CD14-positive monocyte (primary cell): ENCODE data around the gene BCOR. TPM values are rescaled to one million over a fixed set of nuclear protein-coding genes. Genes with fewer than 3 reads are reported as not detected.

ENCODE experiments used
- DNase-seq, 3 donors: peaks; one replicate each; pipeline ENCODE4 v3.0.0-alpha.2; 2011 to 2022
- H2AFZ ChIP-seq: 2 replicates; pipeline ENCODE4 v1.6.0; 2012; ENCODE audit warnings: mild to moderate bottlenecking, low read depth, low read length, inconsistent platforms; ENCODE audit not compliant: insufficient read depth, poor library complexity, severe bottlenecking
- H3K27ac ChIP-seq, 2 donors: 1 replicate in 1 of 2; 2 replicates in 1 of 2; pipeline ENCODE4 v1.5.1; 2012 to 2013; ENCODE audit warnings: low read length in 2 of 2, control low read depth in 1 of 2, inconsistent platforms in 1 of 2, low read depth in 1 of 2, mild to moderate bottlenecking in 1 of 2
- H3K27me3 ChIP-seq, 2 donors: one replicate each; pipeline versions ENCODE4 v1.6.0 to v1.6.1; 2011 to 2013; ENCODE audit warnings: low read length in 2 of 2; ENCODE audit not compliant: control insufficient read depth in 2 of 2, insufficient read depth in 2 of 2
- H3K36me3 ChIP-seq, 2 donors: replicated peaks in 1 of 2; 1 replicate in 1 of 2; 2 replicates in 1 of 2; pipeline versions ENCODE4 v1.5.1 to v1.6.1; 2012 to 2013; ENCODE audit warnings: low read length in 2 of 2, control low read depth in 1 of 2, inconsistent platforms in 1 of 2, mild to moderate bottlenecking in 1 of 2; ENCODE audit not compliant: insufficient read depth in 2 of 2, control insufficient read depth in 1 of 2
- H3K4me1 ChIP-seq, 2 donors: 1 replicate in 1 of 2; 2 replicates in 1 of 2; pipeline versions ENCODE4 v1.5.1 to v1.6.1; 2012 to 2013; ENCODE audit warnings: low read length in 2 of 2, control low read depth in 1 of 2, inconsistent platforms in 1 of 2, mild to moderate bottlenecking in 1 of 2, moderate library complexity in 1 of 2; ENCODE audit not compliant: insufficient read depth in 2 of 2, control insufficient read depth in 1 of 2
- H3K4me2 ChIP-seq: replicated peaks from 2 replicates; pipeline ENCODE3; 2012; ENCODE audit warnings: low read length, moderate library complexity, mild to moderate bottlenecking; ENCODE audit not compliant: poor library complexity, severe bottlenecking; ENCODE audit errors: extremely low read depth
- H3K4me3 ChIP-seq, 3 experiments: fragments of 200-600 bp in 1 of 3; sonication (generic) in 1 of 3; replicated peaks in 1 of 3; 1 replicate in 2 of 3; 2 replicates in 1 of 3; pipeline ENCODE4 v1.5.1; 2011 to 2013; ENCODE audit warnings: low read length in 3 of 3, mild to moderate bottlenecking in 3 of 3, control low read depth in 2 of 3, low read depth in 2 of 3, inconsistent platforms in 1 of 3, moderate library complexity in 1 of 3
- H3K79me2 ChIP-seq: 2 replicates; pipeline ENCODE4 v1.6.0; 2012; ENCODE audit warnings: mild to moderate bottlenecking, control low read depth, inconsistent platforms, low read length, moderate library complexity; ENCODE audit not compliant: insufficient read depth
- H3K9ac ChIP-seq: 2 replicates; pipeline ENCODE4 v1.6.0; 2017; ENCODE audit warnings: low read length, mild to moderate bottlenecking; ENCODE audit not compliant: insufficient read depth, poor library complexity, severe bottlenecking
- H3K9me3 ChIP-seq, 2 donors: replicated peaks in 1 of 2; 1 replicate in 1 of 2; 2 replicates in 1 of 2; pipeline versions ENCODE4 v1.5.1 to v1.6.1; 2012 to 2013; ENCODE audit warnings: low read length in 2 of 2, control low read depth in 1 of 2; ENCODE audit not compliant: control insufficient read depth in 1 of 2, insufficient read depth in 1 of 2
- H4K20me1 ChIP-seq: 2 replicates; pipeline ENCODE4 v1.6.0; 2012; ENCODE audit warnings: mild to moderate bottlenecking, low read length, control low read depth, moderate library complexity; ENCODE audit not compliant: insufficient read depth
- H3K27ac Mint-ChIP-seq, 7 donors: one replicate each; pipeline ENCODE4 v1.8.0; 2020; ENCODE audit warnings: mild to moderate bottlenecking in 7 of 7, mixed read lengths in 7 of 7, moderate library complexity in 6 of 7, inconsistent platforms in 2 of 7
- H3K27me3 Mint-ChIP-seq, 3 donors: one replicate each; pipeline ENCODE4 v1.8.0; 2021 to 2022; ENCODE audit warnings: low read depth in 3 of 3, mild to moderate bottlenecking in 3 of 3, mixed read lengths in 3 of 3, moderate library complexity in 3 of 3, inconsistent platforms in 1 of 3
- H3K36me3 Mint-ChIP-seq, 2 donors: one replicate each; pipeline ENCODE4 v1.8.0; 2020; ENCODE audit warnings: mixed read lengths in 2 of 2, inconsistent platforms in 1 of 2, mild to moderate bottlenecking in 1 of 2
- H3K4me1 Mint-ChIP-seq: one replicate; pipeline ENCODE4 v1.8.0; 2020; ENCODE audit warnings: mild to moderate bottlenecking, mixed read lengths
- H3K4me3 Mint-ChIP-seq, 2 donors: one replicate each; pipeline ENCODE4 v1.8.0; 2020; ENCODE audit warnings: mild to moderate bottlenecking in 2 of 2, mixed read lengths in 2 of 2, moderate library complexity in 1 of 2
- H3K9me3 Mint-ChIP-seq, 7 donors: one replicate each; pipeline ENCODE4 v1.8.0; 2020 to 2022; ENCODE audit warnings: mixed read lengths in 7 of 7, mild to moderate bottlenecking in 6 of 7, moderate library complexity in 6 of 7, inconsistent platforms in 2 of 7
- WGBS: methylation state at CpG from one replicate; pipeline ENCODE4 v1.1.5; 2013; ENCODE audit warnings: missing lambda C conversion rate; ENCODE audit not compliant: insufficient coverage; 5-methylcytosine and 5-hydroxymethylcytosine counted together
- intact Hi-C, 2 donors: fragments of 100-400 bp; cut with micrococcal nuclease; formaldehyde crosslinking; loops; one replicate each; pipeline versions ENCODE4 v1.15.0 to v1.15.1; 2023
- polyA plus RNA-seq, 3 donors: library from polyadenylated mRNA; depleted of rRNA in 1 of 3; unstranded in 2 of 3; stranded (reverse) in 1 of 3; fragments of 300-500 nt in 2 of 3; fragments of >200 nt in 1 of 3; fragmentation: Illumina TruSeq in 2 of 3; gene quantifications; 1 replicate in 2 of 3; 2 replicates in 1 of 3; pipeline ENCODE4 v1.2.3, GENCODE V29; 2012 to 2021
- TF ChIP-seq, protein P1 (sequence below): fragments of 200-600 bp; IDR thresholded peaks from one replicate; pipeline ENCODE4 v1.8.0; 2022; ENCODE audit warnings: antibody characterized with exemption, mild to moderate bottlenecking

BCOR gene
- polyA plus RNA-seq, 3 donors: 1.1 to 8.2 (median 2.6) TPM

DNA sequence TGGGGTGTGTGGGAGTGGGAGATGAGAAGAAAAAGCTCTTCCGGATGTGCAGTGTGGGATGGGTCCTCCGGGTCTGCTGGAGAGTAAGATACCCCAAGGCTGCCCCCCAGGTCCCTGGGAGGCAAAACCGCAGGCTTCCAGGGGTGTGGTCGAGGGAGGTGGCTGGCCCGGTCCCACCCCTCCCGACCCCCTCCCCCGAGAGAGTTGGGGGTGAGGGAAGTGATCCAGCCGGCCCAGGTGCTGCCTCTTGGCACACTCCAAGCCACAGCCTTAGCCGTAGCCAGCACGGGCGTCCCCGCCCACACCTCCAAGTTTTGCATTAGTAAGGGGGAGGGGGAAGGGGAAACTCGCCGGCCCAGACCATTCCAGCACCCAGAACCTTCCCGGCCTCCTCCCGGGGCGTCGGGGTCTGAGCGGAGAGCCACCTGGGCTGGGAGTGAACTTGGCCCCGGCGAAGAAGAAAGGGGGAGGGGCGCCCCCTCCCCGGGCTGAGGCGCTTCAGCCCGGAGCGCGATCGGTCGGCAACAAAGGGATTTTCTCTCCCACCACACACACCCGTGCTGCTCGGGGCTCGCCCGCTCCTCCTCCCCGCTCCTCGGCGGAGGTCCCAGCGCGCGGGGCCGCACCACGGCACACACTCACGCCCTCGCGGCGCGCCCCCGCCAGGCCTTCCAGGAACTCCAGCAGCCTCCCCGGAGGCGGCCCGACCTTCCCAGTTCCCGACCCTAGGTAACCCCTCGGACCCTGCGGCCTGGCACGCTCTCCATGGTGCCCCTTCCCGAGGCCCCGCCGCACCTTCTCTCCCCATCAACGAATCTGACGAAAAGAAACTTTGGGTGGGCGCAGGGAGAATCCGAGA lies 14.4 kb downstream of the BCOR start:
- H3K9me3 Mint-ChIP-seq: peaks cover 0 to 12% (median 0%) of the 10 kb centered on the region in 7 donors
- Histone ChIP-seq H3K4me3 (peak overlapping the region; percentile 4 to 70 (median 44)), H2AFZ (no peak overlapping the region), H3K27me3 (peaks cover 5 to 7% of the 10 kb centered on the region in 2 donors), H3K27ac (no peak overlapping the region), H3K36me3 (peaks cover 0 to 3% of the 10 kb centered on the region in 2 donors), H3K9ac (peak overlapping the region; percentile 32), H4K20me1 (peaks cover 100% of the 10 kb centered on the region), H3K79me2 (peaks cover 95% of the 10 kb centered on the region), H3K4me1 (peaks cover 22 to 24% of the 10 kb centered on the region in 2 donors), H3K4me2 (peak overlapping the region; percentile 72), H3K9me3 (no peaks in the 10 kb centered on the region)
- no peak overlapping the region for H3K27ac Mint-ChIP-seq
- no peak for DNase-seq
- TF ChIP-seq, protein P1, sequence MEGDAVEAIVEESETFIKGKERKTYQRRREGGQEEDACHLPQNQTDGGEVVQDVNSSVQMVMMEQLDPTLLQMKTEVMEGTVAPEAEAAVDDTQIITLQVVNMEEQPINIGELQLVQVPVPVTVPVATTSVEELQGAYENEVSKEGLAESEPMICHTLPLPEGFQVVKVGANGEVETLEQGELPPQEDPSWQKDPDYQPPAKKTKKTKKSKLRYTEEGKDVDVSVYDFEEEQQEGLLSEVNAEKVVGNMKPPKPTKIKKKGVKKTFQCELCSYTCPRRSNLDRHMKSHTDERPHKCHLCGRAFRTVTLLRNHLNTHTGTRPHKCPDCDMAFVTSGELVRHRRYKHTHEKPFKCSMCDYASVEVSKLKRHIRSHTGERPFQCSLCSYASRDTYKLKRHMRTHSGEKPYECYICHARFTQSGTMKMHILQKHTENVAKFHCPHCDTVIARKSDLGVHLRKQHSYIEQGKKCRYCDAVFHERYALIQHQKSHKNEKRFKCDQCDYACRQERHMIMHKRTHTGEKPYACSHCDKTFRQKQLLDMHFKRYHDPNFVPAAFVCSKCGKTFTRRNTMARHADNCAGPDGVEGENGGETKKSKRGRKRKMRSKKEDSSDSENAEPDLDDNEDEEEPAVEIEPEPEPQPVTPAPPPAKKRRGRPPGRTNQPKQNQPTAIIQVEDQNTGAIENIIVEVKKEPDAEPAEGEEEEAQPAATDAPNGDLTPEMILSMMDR: no peak
- H3K4me3 Mint-ChIP-seq: peak overlapping the region; percentile 70 to 72
- intact Hi-C loops: loop anchor here in 1 of 2 donors (10.0 kb wide), 1 partner anchor 69 kb away; no protein-coding TSS in a partner anchor
- under 1% methylated on average over 20 of the region's 61 CpGs for WGBS
- H3K4me1 Mint-ChIP-seq: peaks cover 33% of the 10 kb centered on the region
- H3K27me3 Mint-ChIP-seq: peaks cover 5 to 65% (median 16%) of the 10 kb centered on the region in 3 donors
- peaks cover 8 to 10% of the 10 kb centered on the region in 2 donors for H3K36me3 Mint-ChIP-seq

DNA sequence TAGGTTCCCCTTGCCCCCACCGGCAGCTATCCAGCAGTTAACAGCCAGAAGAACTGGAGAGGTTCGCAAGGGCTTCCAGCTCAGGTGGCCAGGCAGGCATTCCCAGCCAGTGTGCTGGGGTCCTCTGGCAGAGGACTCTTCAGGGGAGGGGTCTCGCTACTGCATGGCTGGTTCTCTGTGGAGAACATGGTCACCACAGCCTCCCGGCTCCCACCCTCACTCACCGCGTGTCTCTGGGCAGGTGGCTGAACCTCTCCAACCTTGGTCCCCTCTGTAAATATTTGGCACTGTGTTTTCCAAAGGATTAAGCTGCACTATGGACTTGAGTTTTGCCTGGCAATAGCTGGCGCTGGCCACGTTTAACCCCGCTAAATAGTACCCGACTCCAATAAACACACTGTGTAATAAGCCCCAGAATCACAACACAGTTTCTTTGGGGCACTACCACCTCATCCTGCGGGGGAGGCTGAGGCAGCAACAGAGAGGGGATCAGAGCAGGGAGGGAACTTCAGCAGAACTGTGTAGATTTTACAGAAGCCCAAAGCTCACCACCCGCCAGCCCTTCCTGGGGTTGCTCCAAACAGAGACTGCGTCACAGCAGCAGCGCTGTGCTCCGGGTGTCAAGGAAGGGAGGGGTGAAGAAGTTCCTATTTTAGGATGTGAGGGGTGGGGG lies 15.2 kb downstream of the BCOR start:
- TF ChIP-seq, protein P1: no peak
- Mint-ChIP-seq H3K36me3 (peaks cover 14 to 15% of the 10 kb centered on the region in 2 donors), H3K27ac (peak overlapping the region in 1 of 7 donors; percentile 35), H3K9me3 (peaks cover 0 to 12% (median 0%) of the 10 kb centered on the region in 7 donors), H3K27me3 (peaks cover 5 to 59% (median 16%) of the 10 kb centered on the region in 3 donors), H3K4me1 (peaks cover 30% of the 10 kb centered on the region), H3K4me3 (peak overlapping the region; percentile 56 to 68)
- WGBS: 100% methylated on average over 1 of the region's 15 CpGs
- H3K9me3 ChIP-seq: no peaks in the 10 kb centered on the region
- H3K9ac ChIP-seq: no peak overlapping the region
- H3K79me2 ChIP-seq: peaks cover 93% of the 10 kb centered on the region
- peaks cover 22 to 24% of the 10 kb centered on the region in 2 donors for H3K4me1 ChIP-seq
- H2AFZ ChIP-seq: no peak overlapping the region
- peaks cover 100% of the 10 kb centered on the region for H4K20me1 ChIP-seq
- intact Hi-C loops: loop anchor here in 1 of 2 donors (10.0 kb wide), 1 partner anchor 68 kb away; no protein-coding TSS in a partner anchor
- peaks cover 3% of the 10 kb centered on the region in 2 donors for H3K36me3 ChIP-seq
- peaks cover 2 to 7% of the 10 kb centered on the region in 2 donors for H3K27me3 ChIP-seq
- H3K27ac ChIP-seq: no peak overlapping the region
- peak overlapping the region; percentile 72 for H3K4me2 ChIP-seq
- peak in 2 of 3 donors; percentile 46 to 58 for DNase-seq
- H3K4me3 ChIP-seq: peak overlapping the region; percentile 4 to 70 (median 44)
